Large intestine (tissue), 3 donors: ENCODE results near the gene CLDN7. TPM values are rescaled to one million over a fixed set of nuclear protein-coding genes. Genes with fewer than 3 reads are reported as not detected.

ENCODE experiments used
- DNase-seq, 2 donors: peaks; one replicate each; pipeline versions ENCODE4 v3.0.0 to v3.0.0-alpha.2; 2013
- H3K27ac ChIP-seq: one replicate; pipeline ENCODE4 v1.5.1; 2013; ENCODE audit warnings: low read length
- H3K27me3 ChIP-seq: 2 replicates; pipeline ENCODE4 v1.6.1; 2013; ENCODE audit warnings: low read length; ENCODE audit not compliant: control insufficient read depth, insufficient read depth
- H3K36me3 ChIP-seq: 2 replicates; pipeline ENCODE4 v1.6.1; 2013; ENCODE audit warnings: low read length; ENCODE audit not compliant: control insufficient read depth, insufficient read depth
- H3K4me1 ChIP-seq: one replicate; pipeline ENCODE4 v1.6.1; 2013; ENCODE audit warnings: low read length; ENCODE audit not compliant: control insufficient read depth, insufficient read depth
- H3K4me3 ChIP-seq: one replicate; pipeline ENCODE4 v1.5.1; 2013; ENCODE audit warnings: low read length
- H3K9me3 ChIP-seq: one replicate; pipeline ENCODE4 v1.6.1; 2013; ENCODE audit warnings: mild to moderate bottlenecking, low read depth, low read length, moderate library complexity; ENCODE audit not compliant: control insufficient read depth
- WGBS: methylation state at CpG from one replicate; pipeline ENCODE4 v1.1.5; 2013; ENCODE audit warnings: low lambda C conversion rate; ENCODE audit not compliant: insufficient coverage; 5-methylcytosine and 5-hydroxymethylcytosine counted together
- polyA plus RNA-seq: library from polyadenylated mRNA; unstranded; fragments of 120-200 nt; gene quantifications from one replicate; pipeline ENCODE4 v1.2.1, GENCODE V29; 2013

CLDN7 gene
- polyA plus RNA-seq, 1 donor: 250 TPM

DNA sequence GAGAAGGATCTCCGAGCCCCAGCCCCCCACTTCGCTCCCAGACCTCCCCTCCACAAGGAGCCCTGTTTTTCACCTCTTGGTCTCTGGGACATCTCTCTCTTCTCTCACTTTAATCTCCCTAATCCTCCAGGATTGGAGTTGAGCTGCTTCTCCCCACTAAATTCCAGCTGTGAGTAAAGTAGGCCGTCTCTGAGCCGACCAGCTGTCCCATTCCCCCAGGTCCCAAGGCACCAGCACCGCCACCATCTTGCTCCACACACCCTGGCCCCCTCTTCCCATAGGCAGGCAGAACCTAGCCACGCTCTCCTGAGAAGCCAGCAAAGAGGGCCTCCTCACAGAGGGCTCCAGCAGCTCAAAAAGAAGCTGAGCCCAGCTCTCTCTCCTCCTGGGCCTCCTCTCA, 43.5 kb downstream of the CLDN7 start:
- no CpG with 5 or more reads among the region's 6 CpGs for WGBS
- Histone ChIP-seq H3K9me3 (no peaks in the 10 kb centered on the region), H3K27ac (no peak overlapping the region), H3K27me3 (peaks cover 24% of the 10 kb centered on the region), H3K4me3 (no peak overlapping the region), H3K4me1 (peaks cover 43% of the 10 kb centered on the region), H3K36me3 (peaks cover 28% of the 10 kb centered on the region)
- no peak for DNase-seq

- WGBS: no CpG with 5 or more reads among the region's 6 CpGs
Observed at GRCh38 chr17:7218166-7218565, 44.1 kb downstream of the CLDN7 start.

DNA sequence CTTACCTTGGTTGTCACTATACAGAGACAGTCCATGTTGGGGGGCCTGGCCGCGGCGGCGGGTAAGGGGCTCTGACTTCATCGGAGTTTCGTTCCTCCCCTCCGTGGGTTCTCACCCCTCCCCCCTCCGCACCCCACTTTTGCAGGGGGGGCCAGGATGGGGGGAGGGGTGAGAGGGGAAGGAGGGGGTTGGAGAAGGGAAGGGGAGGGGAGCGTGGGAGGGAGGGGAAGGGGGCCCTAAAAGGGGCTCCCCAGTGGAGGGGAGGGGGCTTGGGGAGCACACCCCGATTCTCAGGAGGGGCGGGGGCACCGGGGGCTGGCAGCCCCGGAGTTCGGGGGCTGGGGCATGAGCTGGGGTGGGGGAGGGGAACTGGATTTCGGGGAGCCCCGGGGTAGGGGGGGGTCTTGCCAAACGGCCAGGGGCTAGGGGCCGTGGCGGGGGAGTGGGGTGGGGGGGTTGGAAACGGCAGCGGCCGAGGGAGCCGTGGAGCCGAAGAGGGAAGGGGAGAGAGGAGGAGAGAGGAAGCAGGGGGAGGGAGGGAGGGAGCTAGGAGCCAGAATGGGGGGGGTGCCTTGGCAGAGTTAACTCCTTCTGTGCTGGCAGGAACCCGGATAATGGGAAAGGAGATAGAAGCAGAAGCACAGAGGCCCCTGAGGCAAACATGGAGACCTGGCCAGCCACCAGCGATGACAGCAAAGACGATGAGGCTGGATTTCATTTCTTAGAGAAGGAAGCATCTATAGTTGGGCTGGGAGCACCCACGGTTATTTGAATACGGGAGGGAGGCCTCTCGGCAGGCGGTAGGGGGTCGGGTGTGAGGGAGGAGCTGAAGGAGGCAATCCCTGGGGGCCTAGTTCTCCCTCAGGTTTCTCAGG, 44.9 kb downstream of the CLDN7 start:
- DNase-seq: no peak
- peaks cover 46% of the 10 kb centered on the region for H3K4me1 ChIP-seq
- H3K4me3 ChIP-seq: peak overlapping the region; percentile 30
- H3K27ac ChIP-seq: no peak overlapping the region
- no peaks in the 10 kb centered on the region for H3K9me3 ChIP-seq
- peaks cover 28% of the 10 kb centered on the region for H3K27me3 ChIP-seq
- 20% methylated on average over 1 of the region's 32 CpGs for WGBS
- peaks cover 14% of the 10 kb centered on the region for H3K36me3 ChIP-seq

More at GRCh38 chr17:7218166-7218565, 44.1 kb downstream of the CLDN7 start:
- DNase-seq: no peak
- peaks cover 24% of the 10 kb centered on the region for H3K27me3 ChIP-seq
- H3K9me3 ChIP-seq: no peaks in the 10 kb centered on the region
- H3K4me3 ChIP-seq: no peak overlapping the region
- no peak overlapping the region for H3K27ac ChIP-seq
- H3K4me1 ChIP-seq: peaks cover 46% of the 10 kb centered on the region
- peaks cover 22% of the 10 kb centered on the region for H3K36me3 ChIP-seq

DNA sequence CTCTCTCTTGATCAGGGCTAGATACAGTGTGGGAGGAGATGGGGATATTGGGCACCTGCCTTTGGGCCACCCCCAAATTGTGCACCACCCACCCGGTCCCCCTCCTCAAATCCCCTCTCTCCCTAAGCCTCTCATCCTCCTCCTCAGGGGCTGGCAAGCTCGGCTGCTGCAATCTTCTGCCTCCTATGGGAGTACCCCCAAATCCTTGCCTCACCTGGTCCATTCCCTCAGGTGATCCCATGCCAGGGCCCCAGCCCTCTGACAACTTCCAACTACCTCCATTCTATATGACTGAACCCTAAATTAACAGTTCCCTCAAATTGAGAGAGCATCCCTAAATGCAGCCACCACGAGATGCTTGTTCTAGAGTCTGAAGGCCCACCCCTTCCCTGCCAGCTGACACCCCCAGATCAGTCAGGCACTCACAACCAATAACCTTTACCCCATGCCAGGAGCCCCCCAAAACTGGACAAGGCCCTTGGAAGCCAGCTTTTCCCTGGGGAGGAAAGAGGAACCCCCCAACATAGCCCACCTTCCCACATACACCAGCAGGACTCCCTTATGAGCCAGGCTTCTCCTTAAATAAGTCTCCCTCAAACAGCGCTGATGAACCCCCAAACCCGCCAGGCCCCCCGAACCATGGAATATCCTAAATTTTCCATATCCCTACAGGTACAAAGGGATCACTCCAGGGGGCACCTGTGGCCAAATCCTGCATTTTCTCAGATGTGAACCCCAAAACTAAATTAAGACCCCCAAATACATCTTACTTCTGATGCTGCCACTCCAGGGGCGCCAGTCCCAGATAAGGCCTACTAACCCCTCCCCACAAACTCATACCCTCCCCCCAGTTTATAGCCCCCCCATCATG, 45.8 kb downstream of the CLDN7 start:
- H3K4me1 ChIP-seq: peaks cover 41% of the 10 kb centered on the region
- no CpG with 5 or more reads among the region's 7 CpGs for WGBS
- no peak for DNase-seq

DNA sequence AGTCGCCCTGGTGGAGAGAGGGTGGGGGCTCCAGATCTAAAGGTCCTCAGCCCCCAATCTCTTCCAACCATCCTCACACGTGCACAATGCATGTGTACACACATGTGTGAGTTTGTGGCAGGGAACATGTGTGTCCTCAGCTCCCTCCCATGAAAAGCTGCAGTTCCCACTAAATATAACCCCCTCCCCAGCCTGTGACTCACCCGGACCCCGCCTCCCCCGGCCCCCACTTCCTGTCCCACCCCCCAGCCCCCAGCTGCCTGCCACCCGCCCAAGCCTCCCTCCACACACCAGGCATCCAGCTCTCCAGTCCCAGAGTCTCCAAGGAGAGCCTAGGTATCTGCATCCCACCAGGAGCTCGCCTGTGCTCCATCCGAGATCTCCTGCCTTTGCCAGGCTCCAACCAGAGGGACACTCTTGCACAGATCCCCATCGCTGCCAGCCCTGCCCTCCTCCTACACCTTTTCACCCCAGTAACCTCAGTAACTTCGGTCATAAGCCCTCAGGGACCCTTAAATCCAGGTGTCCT, 46.6 kb downstream of the CLDN7 start:
- Histone ChIP-seq H3K27me3 (peaks cover 41% of the 10 kb centered on the region), H3K4me3 (no peak overlapping the region), H3K9me3 (no peaks in the 10 kb centered on the region), H3K27ac (peak overlapping the region; percentile 83), H3K4me1 (peaks cover 33% of the 10 kb centered on the region), H3K36me3 (no peaks in the 10 kb centered on the region)
- DNase-seq: no peak
- no CpG with 5 or more reads among the region's 10 CpGs for WGBS

More for the DNA sequence above, 45.8 kb downstream of the CLDN7 start:
- Histone ChIP-seq H3K27me3 (peaks cover 35% of the 10 kb centered on the region), H3K9me3 (no peaks in the 10 kb centered on the region), H3K27ac (no peak overlapping the region), H3K36me3 (peaks cover 5% of the 10 kb centered on the region), H3K4me3 (peak overlapping the region; percentile 30)

GRCh38 chr17:7215136-7215638, 47.1 kb downstream of the CLDN7 start:
- Histone ChIP-seq H3K27ac (peak overlapping the region; percentile 83), H3K4me1 (peaks cover 31% of the 10 kb centered on the region), H3K4me3 (peak overlapping the region; percentile 47), H3K27me3 (peaks cover 46% of the 10 kb centered on the region), H3K9me3 (no peaks in the 10 kb centered on the region), H3K36me3 (no peaks in the 10 kb centered on the region)
- WGBS: 40% methylated on average over 1 of the region's 9 CpGs
- DNase-seq: no peak

DNA sequence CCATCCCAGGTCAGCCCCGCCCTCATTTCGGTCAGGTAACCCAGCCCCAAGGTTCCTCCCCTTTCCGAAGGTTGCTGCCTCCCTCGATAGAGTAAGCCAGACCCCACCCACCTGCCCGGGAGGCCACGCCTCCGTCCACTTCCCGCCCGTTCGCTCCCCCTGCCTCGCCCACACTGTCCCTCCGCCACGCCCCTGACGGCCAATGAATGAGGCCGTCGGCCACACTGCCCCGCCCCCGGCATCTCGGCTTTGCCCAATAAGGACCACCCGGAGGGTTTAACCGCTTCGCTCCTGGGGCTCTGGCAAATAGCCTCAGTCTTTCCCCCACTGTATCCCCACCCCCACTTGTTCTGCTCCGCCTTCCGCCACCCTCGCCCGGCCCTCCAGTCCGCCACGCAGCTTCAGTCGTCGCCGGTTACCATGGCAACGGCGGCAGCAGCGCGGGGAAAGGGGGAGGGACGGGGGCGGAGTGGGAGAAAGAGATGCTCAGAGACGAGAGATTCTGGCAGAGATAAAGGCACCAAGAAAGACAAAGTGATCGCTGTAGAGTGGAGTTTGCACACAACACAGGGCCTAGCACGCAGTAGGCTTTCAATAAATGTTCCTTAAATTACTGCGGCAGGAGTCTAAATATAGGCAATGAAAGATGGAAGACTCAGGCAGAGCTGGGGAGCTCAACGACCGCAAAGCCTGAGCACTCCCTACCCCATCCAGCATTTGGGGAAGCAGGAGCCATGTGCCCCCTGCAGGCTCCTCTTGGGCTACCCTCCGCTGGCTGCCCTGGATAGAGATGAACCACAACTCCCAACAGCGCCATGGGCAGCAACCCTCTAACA, 47.8 kb downstream of the CLDN7 start:
- peaks cover 31% of the 10 kb centered on the region for H3K4me1 ChIP-seq
- H3K36me3 ChIP-seq: no peaks in the 10 kb centered on the region
- DNase-seq: peak; percentile 95
- peaks cover 50% of the 10 kb centered on the region for H3K27me3 ChIP-seq
- H3K9me3 ChIP-seq: no peaks in the 10 kb centered on the region
- H3K4me3 ChIP-seq: peak overlapping the region; percentile 47
- WGBS: 0% methylated on average over 1 of the region's 45 CpGs
- H3K27ac ChIP-seq: peak overlapping the region; percentile 83

DNA sequence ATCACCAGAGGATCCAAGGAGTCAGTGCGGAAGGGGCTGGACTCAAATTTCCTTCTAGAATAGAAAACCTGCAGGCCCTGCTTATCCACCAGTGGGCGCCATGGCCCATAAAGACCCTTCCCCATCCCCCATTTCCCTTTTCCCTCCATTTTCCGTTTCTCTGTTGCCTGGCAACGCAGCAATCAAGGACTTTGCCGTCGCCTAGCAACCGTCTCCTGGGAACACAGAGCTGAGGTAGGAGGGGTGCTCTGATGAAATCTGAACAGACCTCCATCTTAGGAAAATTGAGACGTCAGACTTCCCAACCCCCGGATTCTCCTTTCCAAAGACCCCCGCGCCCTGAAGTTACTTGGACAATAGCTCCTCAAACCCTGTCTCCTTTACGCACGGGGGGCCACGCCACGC, 48.4 kb downstream of the CLDN7 start:
- peaks cover 27% of the 10 kb centered on the region for H3K4me1 ChIP-seq
- peak overlapping the region; percentile 83 for H3K27ac ChIP-seq
- peak; percentile 84 to 85 for DNase-seq
- H3K27me3 ChIP-seq: peaks cover 55% of the 10 kb centered on the region
- H3K36me3 ChIP-seq: no peaks in the 10 kb centered on the region
- H3K9me3 ChIP-seq: no peaks in the 10 kb centered on the region
- peak overlapping the region; percentile 47 for H3K4me3 ChIP-seq
- 0% methylated on average over 1 of the region's 15 CpGs for WGBS

DNA sequence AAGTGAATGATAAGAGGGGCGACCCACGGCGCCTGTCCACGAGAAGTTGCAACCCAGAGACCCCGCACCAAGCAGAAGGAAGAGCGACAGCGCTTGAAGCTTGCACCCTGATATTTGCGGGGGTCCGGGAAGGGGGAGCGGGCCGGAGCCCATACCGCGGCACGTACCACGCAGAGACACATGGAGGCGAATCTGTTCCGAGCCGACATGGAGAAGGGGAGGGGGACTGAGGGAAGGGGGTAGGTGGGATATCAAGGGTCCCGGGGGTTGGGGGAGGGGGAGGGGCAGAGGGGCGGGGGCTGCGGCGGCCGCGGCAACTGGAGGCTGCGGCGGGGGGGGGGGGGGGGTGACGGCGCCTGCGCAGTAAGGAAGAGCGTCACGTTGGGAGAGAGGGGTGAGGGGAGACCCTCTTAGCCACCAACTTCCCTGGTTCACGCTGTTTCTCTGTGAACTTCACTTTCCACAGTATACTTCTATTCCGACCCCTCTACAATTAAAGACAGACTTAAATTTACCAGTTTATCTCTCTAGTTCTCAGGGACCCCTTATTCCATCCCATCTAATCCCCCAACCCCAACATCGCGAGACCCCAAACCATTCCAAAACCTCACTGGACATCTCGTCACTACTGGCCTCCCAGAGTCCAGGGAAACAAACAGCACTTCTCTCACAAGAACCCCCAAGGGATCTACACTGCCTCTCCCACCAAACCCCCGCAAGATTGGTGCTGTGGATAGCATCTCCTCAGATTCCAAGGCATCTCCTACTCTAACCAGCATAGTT, 50.6 kb downstream of the CLDN7 start:
- no CpG with 5 or more reads among the region's 37 CpGs for WGBS
- DNase-seq: no peak
- no peak overlapping the region for H3K27ac ChIP-seq

More for the DNA sequence above, 50.6 kb downstream of the CLDN7 start:
- H3K36me3 ChIP-seq: no peaks in the 10 kb centered on the region
- H3K4me3 ChIP-seq: no peak overlapping the region
- no peaks in the 10 kb centered on the region for H3K9me3 ChIP-seq
- H3K27me3 ChIP-seq: peaks cover 54% of the 10 kb centered on the region
- peaks cover 17% of the 10 kb centered on the region for H3K4me1 ChIP-seq
